H1 (cell line): ENCODE measurements around the gene ST6GALNAC5. TPM values are rescaled to one million over a fixed set of nuclear protein-coding genes. Genes with fewer than 3 reads are reported as not detected.

Source experiments
- CTCF ChIA-PET: fragments of 300-600 bp; sonication (Branson Sonifier 250); formaldehyde crosslinking; loops from one replicate; lab custom pipeline; 2021; ENCODE audit not compliant: partially characterized antibody; lab: Charles Lee
- POLR2A ChIA-PET: fragments of 300-600 bp; sonication (Branson Sonifier 250); formaldehyde crosslinking; loops from one replicate; lab custom pipeline; 2021; ENCODE audit warnings: inconsistent platforms; ENCODE audit not compliant: partially characterized antibody; lab: Charles Lee
- DNase-seq, 2 experiments: peaks; one replicate each; pipeline versions ENCODE4 v3.0.0 to v3.0.0-alpha.2; 2010 to 2022; ENCODE audit warnings: low spot score in 2 of 2, low read depth in 1 of 2, mixed read lengths in 1 of 2
- FAIRE-seq: peaks from 2 replicates; lab custom pipeline; 2011; peaks lifted over from hg19 to GRCh38; lab: Jason Lieb, UNC
- H2AFZ ChIP-seq: 2 replicates; pipeline ENCODE4 v1.8.1; 2012; ENCODE audit warnings: low read length, inconsistent platforms
- H2AK5ac ChIP-seq: 2 replicates; pipeline ENCODE4 v1.6.1; 2013; ENCODE audit warnings: low read depth, low read length
- H2BK120ac ChIP-seq: replicated peaks from 2 replicates; pipeline ENCODE3; 2013; ENCODE audit warnings: low read depth, low read length, inconsistent platforms
- H2BK12ac ChIP-seq: 2 replicates; pipeline ENCODE4 v1.6.1; 2013; ENCODE audit warnings: low read depth, low read length
- H2BK15ac ChIP-seq: 2 replicates; pipeline ENCODE4 v1.6.1; 2013; ENCODE audit warnings: low read length
- H2BK20ac ChIP-seq: 2 replicates; pipeline ENCODE4 v1.6.1; 2013; ENCODE audit warnings: low read length
- H2BK5ac ChIP-seq: 2 replicates; pipeline ENCODE4 v1.6.1; 2013; ENCODE audit warnings: low read depth, low read length
- H3K14ac ChIP-seq: 2 replicates; pipeline ENCODE4 v1.6.1; 2013; ENCODE audit warnings: inconsistent platforms; ENCODE audit not compliant: insufficient read length
- H3K18ac ChIP-seq: 2 replicates; pipeline ENCODE4 v1.6.1; 2013; ENCODE audit warnings: low read length; ENCODE audit errors: extremely low read depth
- H3K23ac ChIP-seq: 2 replicates; pipeline ENCODE4 v1.6.1; 2013; ENCODE audit warnings: inconsistent platforms; ENCODE audit not compliant: insufficient read length
- H3K23me2 ChIP-seq: 2 replicates; pipeline ENCODE4 v1.6.1; 2013; ENCODE audit warnings: low read depth, low read length
- H3K27ac ChIP-seq: 2 replicates; pipeline ENCODE4 v1.6.1; 2011; ENCODE audit warnings: low read depth, low read length, inconsistent platforms
- H3K27me3 ChIP-seq, 4 experiments: replicated peaks in 1 of 4; 1 replicate in 1 of 4; 2 replicates in 3 of 4; pipeline versions ENCODE4 v1.6.1 to v1.8.1; 2011 to 2013; ENCODE audit warnings: low read length in 3 of 4, mild to moderate bottlenecking in 3 of 4, inconsistent platforms in 2 of 4, mixed read lengths in 2 of 4, moderate library complexity in 1 of 4; ENCODE audit not compliant: control insufficient read depth in 3 of 4, insufficient read depth in 3 of 4; ENCODE audit errors: extremely low read depth in 1 of 4
- H3K36me3 ChIP-seq, 4 experiments: 2 replicates each; pipeline versions ENCODE4 v1.6.1 to v1.8.1; 2011 to 2013; ENCODE audit warnings: mild to moderate bottlenecking in 4 of 4, low read length in 3 of 4, moderate library complexity in 2 of 4, control low read depth in 1 of 4, inconsistent platforms in 1 of 4; ENCODE audit not compliant: insufficient read depth in 4 of 4, control insufficient read depth in 2 of 4
- H3K4ac ChIP-seq: replicated peaks from 2 replicates; pipeline ENCODE3; 2013; ENCODE audit warnings: low read length, low read depth, mixed read lengths, inconsistent platforms; ENCODE audit not compliant: insufficient read length
- H3K4me1 ChIP-seq, 4 experiments: replicated peaks in 1 of 4; 1 replicate in 1 of 4; 2 replicates in 3 of 4; pipeline versions ENCODE4 v1.6.1 to v1.8.1; 2011 to 2013; ENCODE audit warnings: low read length in 3 of 4, inconsistent platforms in 2 of 4, mixed read lengths in 1 of 4; ENCODE audit not compliant: insufficient read depth in 4 of 4, control insufficient read depth in 3 of 4
- H3K4me2 ChIP-seq, 2 experiments: 2 replicates each; pipeline versions ENCODE4 v1.6.1 to v1.8.1; 2011 to 2013; ENCODE audit warnings: low read depth in 2 of 2, low read length in 2 of 2, control low read depth in 1 of 2, inconsistent platforms in 1 of 2, mild to moderate bottlenecking in 1 of 2; ENCODE audit not compliant: insufficient read depth in 1 of 2
- H3K4me3 ChIP-seq, 4 experiments: fragments of 200-600, 300-600 bp in 1 of 4; sonication (generic), shearing (Covaris generic), sonication (Bioruptor Twin) in 1 of 4; 2 replicates each; pipeline versions ENCODE4 v1.5.1 to v1.8.1; 2011 to 2016; ENCODE audit warnings: low read length in 4 of 4, low read depth in 3 of 4, control low read depth in 2 of 4, inconsistent platforms in 2 of 4, mild to moderate bottlenecking in 2 of 4, mixed read lengths in 1 of 4, moderate library complexity in 1 of 4; ENCODE audit not compliant: insufficient read depth in 2 of 4; ENCODE audit errors: extremely low read depth in 1 of 4
- H3K56ac ChIP-seq: replicated peaks from 2 replicates; pipeline ENCODE3; 2013; ENCODE audit warnings: low read depth, mild to moderate bottlenecking, mixed read lengths, low read length, inconsistent platforms; ENCODE audit not compliant: insufficient read length
- H3K79me1 ChIP-seq: 2 replicates; pipeline ENCODE4 v1.6.1; 2013; ENCODE audit warnings: low read depth, low read length, control low read depth
- H3K79me2 ChIP-seq, 2 experiments: 2 replicates each; pipeline versions ENCODE4 v1.6.1 to v1.8.1; 2012 to 2013; ENCODE audit warnings: low read length in 2 of 2, mild to moderate bottlenecking in 2 of 2, inconsistent platforms in 1 of 2; ENCODE audit not compliant: insufficient read depth in 2 of 2, control insufficient read depth in 1 of 2
- H3K9ac ChIP-seq, 4 experiments: replicated peaks in 1 of 4; 1 replicate in 1 of 4; 2 replicates in 3 of 4; pipeline versions ENCODE4 v1.6.1 to v1.8.1; 2011 to 2013; ENCODE audit warnings: low read depth in 3 of 4, low read length in 3 of 4, control low read depth in 2 of 4, mild to moderate bottlenecking in 2 of 4, moderate library complexity in 2 of 4, inconsistent platforms in 1 of 4; ENCODE audit errors: extremely low read depth in 1 of 4
- H3K9me3 ChIP-seq, 2 experiments: 2 replicates each; pipeline versions ENCODE4 v1.6.1 to v1.8.1; 2012 to 2013; ENCODE audit warnings: mild to moderate bottlenecking in 2 of 2, moderate library complexity in 2 of 2, control low read depth in 1 of 2, inconsistent platforms in 1 of 2, low read depth in 1 of 2, low read length in 1 of 2, mixed read lengths in 1 of 2; ENCODE audit not compliant: insufficient read depth in 2 of 2
- H4K20me1 ChIP-seq, 2 experiments: replicated peaks in 1 of 2; 2 replicates each; pipeline versions ENCODE3 to v1.8.1; 2011 to 2013; ENCODE audit warnings: inconsistent platforms in 2 of 2, low read length in 2 of 2, mild to moderate bottlenecking in 1 of 2; ENCODE audit not compliant: insufficient read depth in 2 of 2, control insufficient read depth in 1 of 2
- H4K5ac ChIP-seq: 2 replicates; pipeline ENCODE4 v1.6.1; 2013; ENCODE audit warnings: low read length, low read depth, mixed read lengths, inconsistent platforms; ENCODE audit not compliant: insufficient read length
- H4K8ac ChIP-seq: 2 replicates; pipeline ENCODE4 v1.8.0; 2013; ENCODE audit warnings: mild to moderate bottlenecking, moderate library complexity, low read length, inconsistent platforms; ENCODE audit not compliant: insufficient read depth; ENCODE audit errors: extremely low read depth
- H4K91ac ChIP-seq: replicated peaks from 2 replicates; pipeline ENCODE3; 2013; ENCODE audit warnings: low read length, mixed read lengths, inconsistent platforms; ENCODE audit not compliant: insufficient read length
- E2F6 ChIP-seq: IDR thresholded peaks from 2 replicates; pipeline ENCODE4 v1.6.1; 2012; ENCODE audit warnings: inconsistent platforms
- GABPA ChIP-seq: IDR thresholded peaks from 2 replicates; pipeline ENCODE4 v1.6.1; 2011; ENCODE audit warnings: mild to moderate bottlenecking, low read length, moderate library complexity, borderline replicate concordance; ENCODE audit not compliant: insufficient read depth
- GTF2F1 ChIP-seq: IDR thresholded peaks from 2 replicates; pipeline ENCODE4 v1.6.1; 2012; ENCODE audit warnings: low read depth, low read length, improper control_type of control experiment, borderline replicate concordance
- JUND ChIP-seq: IDR thresholded peaks from 2 replicates; pipeline ENCODE4 v1.6.1; 2011; ENCODE audit warnings: mild to moderate bottlenecking, improper control_type of control experiment, low read length
- KDM4A ChIP-seq: IDR thresholded peaks from one replicate; pipeline ENCODE4 v1.7.1; 2012; ENCODE audit warnings: low read depth, mild to moderate bottlenecking, moderate library complexity, low read length, inconsistent platforms; ENCODE audit not compliant: severe bottlenecking
- MAX ChIP-seq: IDR thresholded peaks from 2 replicates; pipeline ENCODE4 v1.6.1; 2012; ENCODE audit warnings: inconsistent platforms
- NANOG ChIP-seq: IDR thresholded peaks from 2 replicates; pipeline ENCODE4 v1.6.1; 2011; ENCODE audit warnings: low read length, low read depth, mild to moderate bottlenecking, inconsistent platforms; ENCODE audit not compliant: insufficient read depth, poor library complexity, severe bottlenecking
- POU5F1 ChIP-seq: IDR thresholded peaks from 2 replicates; pipeline ENCODE4 v1.6.1; 2011; ENCODE audit warnings: low read depth, mild to moderate bottlenecking, low read length, moderate library complexity
- RBBP5 ChIP-seq: IDR thresholded peaks from 2 replicates; pipeline ENCODE4 v1.7.1; 2012; ENCODE audit warnings: low read depth, mild to moderate bottlenecking, inconsistent platforms, low read length, moderate library complexity, borderline replicate concordance
- RXRA ChIP-seq: IDR thresholded peaks from 2 replicates; pipeline ENCODE4 v1.6.1; 2011; ENCODE audit warnings: low read depth, mild to moderate bottlenecking, low read length, moderate library complexity; ENCODE audit not compliant: insufficient read depth
- SP2 ChIP-seq: IDR thresholded peaks from 2 replicates; pipeline ENCODE4 v1.6.1; 2012; ENCODE audit warnings: mild to moderate bottlenecking, low read length, inconsistent platforms
- SP4 ChIP-seq: IDR thresholded peaks from 2 replicates; pipeline ENCODE4 v1.6.1; 2012; ENCODE audit warnings: low read length, inconsistent platforms
- SUZ12 ChIP-seq: fragments of 200-600 bp; sonication (generic); IDR thresholded peaks from 2 replicates; pipeline ENCODE4 v1.6.1; 2012; ENCODE audit warnings: mild to moderate bottlenecking, inconsistent platforms, low read length, moderate library complexity, mixed read lengths
- WGBS, 2 experiments: shearing (Covaris generic) in 1 of 2; methylation state at CpG; one replicate each; pipeline versions ENCODE4 v1.1.6 to v1.1.7; 2013 to 2015; ENCODE audit warnings: low lambda C conversion rate in 2 of 2, mixed read lengths in 2 of 2, inconsistent platforms in 1 of 2, low coverage in 1 of 2, missing lambda C conversion rate in 1 of 2; ENCODE audit not compliant: insufficient replicate concordance in 2 of 2, insufficient coverage in 1 of 2, insufficient read length in 1 of 2; ENCODE audit errors: extremely low coverage in 1 of 2, missing lambda C conversion rate in 1 of 2; 5-methylcytosine and 5-hydroxymethylcytosine counted together
- polyA plus RNA-seq, 7 experiments: library from polyadenylated mRNA; depleted of rRNA in 3 of 7; stranded (reverse) in 5 of 7; unstranded in 2 of 7; fragments of >200 nt in 5 of 7; fragments of 200-250 nt in 2 of 7; gene quantifications; 1 replicate in 5 of 7; 2 replicates in 1 of 7; 4 replicates in 1 of 7; pipeline versions ENCODE4 v1.2.1 to v1.2.3, GENCODE V29; 2011 to 2013; ENCODE audit warnings: missing spikeins in 2 of 7, mixed read lengths in 2 of 7
- total RNA-seq: library from RNA; stranded (reverse); fragmentation: NEBNext Ultra II Directional; extraction: Animal tissue kit (Norgen Biotek cat#: 25700); gene quantifications from 2 replicates; pipeline ENCODE4 v1.2.1, GENCODE V29; 2021

ST6GALNAC5 gene
- total and polyA plus RNA-seq, 2 of the 8 experiments (the other 6 are each of a cell fraction or from before 2014, with no cell fraction given) = 6.2 to 7.3 TPM

- Histone ChIP-seq H3K27me3 (peaks cover 0 to 4% (median 1%) of the 10 kb centered on the region in 4 experiments; a peak in 5 of 7 replicates), H2AFZ (no peak overlapping the region), H3K9ac (no peak overlapping the region), H2BK120ac (no peak overlapping the region), H2BK12ac (no peak overlapping the region), H2BK20ac (no peak overlapping the region), H3K23ac (no peak overlapping the region), H3K4me3 (no peak overlapping the region), H3K23me2 (no peaks in the 10 kb centered on the region; the same call in 1 of the 2 replicates), H4K91ac (no peak overlapping the region), H3K36me3 (no peaks in the 10 kb centered on the region), H3K4me1 (peaks cover 0 to 10% (median 8%) of the 10 kb centered on the region in 4 experiments; a peak in 4 of 7 replicates), H2BK15ac (no peak overlapping the region), H3K27ac (no peak overlapping the region), H3K4ac (no peak overlapping the region), H3K79me2 (no peaks in the 10 kb centered on the region), H3K56ac (no peak overlapping the region), H2AK5ac (no peak overlapping the region), H3K14ac (no peak overlapping the region), H3K4me2 (no peak overlapping the region), H4K20me1 (no peaks in the 10 kb centered on the region), H2BK5ac (no peak overlapping the region), H3K9me3 (no peaks in the 10 kb centered on the region), H4K8ac (no peak overlapping the region), H4K5ac (no peak overlapping the region), H3K79me1 (no peaks in the 10 kb centered on the region), H3K18ac (no peak overlapping the region)
- no peak for DNase-seq
- WGBS, 2 experiments = 97% methylated on average over 3 of the region's 3 CpGs; no CpG with 5 or more reads in 1 of the 2 experiments
- CTCF ChIA-PET = no interaction called here
- FAIRE-seq = no peak
- POLR2A ChIA-PET = interaction anchor here (1.6 kb wide), 1 partner anchor 16 kb away, joined by 4 read pairs; no protein-coding TSS in a partner anchor
- TF ChIP-seq GABPA = no peak
- no peak for TF ChIP-seq RBBP5
- TF ChIP-seq GTF2F1 = no peak
- TF ChIP-seq POU5F1 = no peak
- TF ChIP-seq KDM4A = no peak
- no peak for TF ChIP-seq SP2
- no peak for TF ChIP-seq RXRA
- no peak for TF ChIP-seq MAX
- TF ChIP-seq SUZ12 = no peak
- TF ChIP-seq E2F6 = no peak
- TF ChIP-seq NANOG = no peak
- no peak for TF ChIP-seq JUND
- TF ChIP-seq SP4 = no peak
These were observed 9.3 kb upstream of the ST6GALNAC5 start for GRCh38 chr1:76857973-76858372.
